ENCODE results near the gene LBR.

LBR gene

DNA sequence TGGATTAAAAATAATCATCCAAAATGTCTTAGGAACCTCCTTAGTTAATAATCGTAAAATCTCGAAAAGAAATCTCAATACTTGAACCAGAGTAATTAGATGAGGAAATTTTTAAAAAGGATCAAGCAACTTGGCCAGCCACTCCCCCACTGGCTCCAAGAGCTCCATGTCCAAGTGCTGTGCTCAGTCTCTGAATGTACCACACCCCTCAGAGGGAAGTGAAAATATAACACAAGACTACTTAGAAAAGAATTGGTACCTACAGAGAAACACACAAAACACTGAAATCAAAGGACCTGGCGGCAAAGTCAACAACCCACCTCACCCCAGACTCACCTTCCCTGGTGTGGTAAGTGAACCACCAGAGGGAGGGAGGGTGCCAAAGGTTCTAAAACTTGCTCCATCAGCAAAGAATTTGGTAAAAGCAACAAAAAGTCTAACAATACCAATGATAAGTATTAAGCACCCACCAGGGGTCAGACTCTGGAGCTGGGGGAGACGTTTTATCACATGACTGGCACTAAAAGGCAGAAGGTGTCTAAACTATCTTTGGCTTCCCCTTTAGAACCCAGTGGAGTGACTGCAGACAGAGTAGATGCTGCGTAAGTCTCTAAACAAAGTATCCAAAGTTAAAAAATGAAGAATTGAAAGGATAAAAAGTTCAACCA lies 14.0 kb downstream of the LBR start:
- Histone ChIP-seq H3K27ac (no peak overlapping the region), H3K4me3 (no peak overlapping the region)
- TF ChIP-seq, protein P1, sequence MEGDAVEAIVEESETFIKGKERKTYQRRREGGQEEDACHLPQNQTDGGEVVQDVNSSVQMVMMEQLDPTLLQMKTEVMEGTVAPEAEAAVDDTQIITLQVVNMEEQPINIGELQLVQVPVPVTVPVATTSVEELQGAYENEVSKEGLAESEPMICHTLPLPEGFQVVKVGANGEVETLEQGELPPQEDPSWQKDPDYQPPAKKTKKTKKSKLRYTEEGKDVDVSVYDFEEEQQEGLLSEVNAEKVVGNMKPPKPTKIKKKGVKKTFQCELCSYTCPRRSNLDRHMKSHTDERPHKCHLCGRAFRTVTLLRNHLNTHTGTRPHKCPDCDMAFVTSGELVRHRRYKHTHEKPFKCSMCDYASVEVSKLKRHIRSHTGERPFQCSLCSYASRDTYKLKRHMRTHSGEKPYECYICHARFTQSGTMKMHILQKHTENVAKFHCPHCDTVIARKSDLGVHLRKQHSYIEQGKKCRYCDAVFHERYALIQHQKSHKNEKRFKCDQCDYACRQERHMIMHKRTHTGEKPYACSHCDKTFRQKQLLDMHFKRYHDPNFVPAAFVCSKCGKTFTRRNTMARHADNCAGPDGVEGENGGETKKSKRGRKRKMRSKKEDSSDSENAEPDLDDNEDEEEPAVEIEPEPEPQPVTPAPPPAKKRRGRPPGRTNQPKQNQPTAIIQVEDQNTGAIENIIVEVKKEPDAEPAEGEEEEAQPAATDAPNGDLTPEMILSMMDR (IDR thresholded peaks at IDR 0.05): no peak
- DNase-seq (ENCODE audit: low spot score): no peak

DNA sequence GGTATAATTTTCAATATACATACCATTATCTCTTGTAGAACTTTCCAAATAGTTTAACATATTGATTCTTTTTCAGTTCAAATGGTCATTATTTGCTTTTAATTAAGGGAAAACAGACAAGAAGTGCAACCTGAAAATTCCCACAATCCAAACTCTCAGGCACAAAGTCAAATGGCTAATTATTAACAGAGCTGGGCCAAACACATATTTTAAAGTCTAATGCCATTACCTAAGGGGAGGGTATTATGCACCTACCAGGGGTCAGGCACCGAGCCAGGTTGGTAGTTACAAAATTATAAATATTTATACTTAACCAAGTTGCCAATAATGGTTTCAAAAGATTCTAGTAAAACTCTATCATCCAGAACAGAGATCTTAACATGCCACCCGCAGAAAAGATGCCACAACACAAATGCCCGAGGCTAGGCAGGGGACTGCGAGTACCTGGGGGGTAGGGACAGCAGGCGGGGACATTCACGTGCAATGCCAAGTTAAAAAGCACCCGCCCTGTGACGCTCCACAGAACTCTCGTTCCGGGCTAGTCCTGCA lies 15.0 kb downstream of the LBR start:
- H3K27ac ChIP-seq: no peak overlapping the region
- TF ChIP-seq, protein P1 (IDR thresholded peaks at IDR 0.05): no peak
- DNase-seq (ENCODE audit: low spot score): no peak
- no peak overlapping the region for H3K4me3 ChIP-seq

DNA sequence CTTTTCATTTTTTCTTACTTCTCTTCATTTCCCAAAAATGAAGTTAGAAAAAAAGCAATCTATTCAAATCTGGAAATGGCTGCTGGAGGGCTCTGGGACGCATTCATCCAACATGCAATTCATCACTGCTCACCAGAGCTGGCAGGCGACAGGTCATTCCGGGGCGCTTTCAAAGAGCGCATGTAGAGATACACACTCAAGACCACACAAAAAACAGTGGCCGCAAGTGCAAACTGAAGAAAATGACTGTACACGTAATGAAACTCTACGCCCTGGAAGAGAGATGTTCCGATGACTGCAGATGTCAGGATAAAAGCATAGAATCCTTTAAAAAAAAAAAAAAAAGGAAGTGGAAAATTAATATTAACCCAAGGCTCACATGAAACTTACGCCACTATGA lies 15.5 kb downstream of the LBR start:
- TF ChIP-seq, protein P1 (IDR thresholded peaks at IDR 0.05): no peak
- Histone ChIP-seq H3K4me3 (no peak overlapping the region), H3K27ac (no peak overlapping the region)
- no peak for DNase-seq (ENCODE audit: low spot score)

DNA sequence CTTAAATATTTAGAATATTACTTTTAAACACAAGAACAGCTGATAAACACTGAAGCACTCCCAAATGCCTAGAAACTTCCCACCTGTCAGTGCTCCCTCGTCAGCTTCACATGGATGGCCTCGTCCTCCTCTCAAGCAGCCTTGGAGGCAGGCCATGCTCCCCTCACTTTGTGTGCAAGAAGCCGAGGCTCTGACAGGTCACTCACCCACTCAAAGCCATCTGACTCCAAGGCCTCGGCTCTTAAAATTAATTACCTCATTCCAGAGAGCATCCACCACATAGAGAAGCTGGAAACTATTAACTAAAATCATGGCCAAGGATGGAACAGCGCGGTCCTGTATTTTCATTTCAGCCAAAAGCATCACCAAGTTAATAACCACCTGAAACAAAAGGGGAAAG lies 17.8 kb downstream of the LBR start:
- Histone ChIP-seq H3K4me3 (no peak overlapping the region), H3K27ac (no peak overlapping the region)
- no peak for DNase-seq (ENCODE audit: low spot score)
- TF ChIP-seq, protein P1 (IDR thresholded peaks at IDR 0.05): no peak

DNA sequence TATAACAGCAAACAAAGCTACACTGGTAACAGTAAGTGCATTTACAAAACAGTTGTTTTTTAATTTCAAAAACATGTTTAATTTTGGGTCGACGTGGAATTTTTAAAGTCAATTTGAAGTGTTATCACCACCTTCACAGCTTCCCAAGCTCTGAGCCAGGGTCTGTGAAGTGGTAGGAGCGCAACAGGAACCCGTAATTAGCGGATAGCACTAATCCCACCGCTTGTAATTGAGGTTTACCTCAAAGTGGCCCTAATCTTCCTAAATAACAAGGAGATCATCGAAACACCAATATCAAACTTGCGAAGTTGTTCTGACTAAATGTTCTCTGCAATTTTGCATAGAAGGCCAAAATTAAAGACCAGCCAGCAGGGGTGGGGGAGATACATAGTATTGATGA lies 18.8 kb downstream of the LBR start:
- Histone ChIP-seq H3K27ac (no peak overlapping the region), H3K4me3 (no peak overlapping the region)
- TF ChIP-seq, protein P1 (IDR thresholded peaks at IDR 0.05): no peak
- DNase-seq (ENCODE audit: low spot score): no peak

DNA sequence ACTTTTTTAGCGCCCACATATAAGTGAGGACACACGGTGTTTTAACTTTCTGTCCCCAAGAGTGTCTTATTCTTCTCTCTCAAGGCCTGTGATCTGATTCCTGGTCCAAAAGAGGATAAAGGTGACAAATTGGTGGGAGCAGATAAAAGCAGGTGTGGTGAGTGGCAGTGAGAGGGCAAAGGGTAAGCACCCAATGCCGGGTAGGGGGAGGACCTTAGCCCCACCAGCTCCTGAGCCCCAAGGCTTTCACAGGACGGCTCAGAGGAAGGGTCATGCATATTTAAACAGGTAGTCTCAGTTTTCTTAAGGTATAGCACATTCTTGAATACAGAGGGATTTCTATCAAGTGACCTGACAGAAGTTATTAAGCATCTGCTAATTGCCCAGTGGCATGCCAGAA lies 19.6 kb downstream of the LBR start:
- no peak overlapping the region for H3K27ac ChIP-seq
- DNase-seq (ENCODE audit: low spot score): no peak
- H3K4me3 ChIP-seq: no peak overlapping the region
- TF ChIP-seq, protein P1 (IDR thresholded peaks at IDR 0.05): no peak

DNA sequence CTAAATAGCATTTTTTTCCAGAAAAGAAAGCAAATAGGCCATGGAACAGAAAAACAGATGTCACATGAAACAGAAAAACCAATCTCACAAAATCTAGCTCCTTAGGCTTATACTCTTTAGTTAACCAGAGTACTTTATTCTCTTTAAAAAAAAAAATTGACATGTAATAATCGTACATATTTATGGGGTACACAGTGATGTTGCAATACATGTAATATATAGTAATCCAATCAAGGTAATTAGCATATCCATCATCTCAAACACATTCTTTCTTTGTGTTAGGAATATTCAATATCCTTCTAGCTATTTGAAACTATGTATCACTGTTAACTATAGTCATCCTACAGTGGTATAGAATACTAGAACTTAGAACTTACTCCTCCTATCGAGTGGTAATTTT lies 20.1 kb downstream of the LBR start:
- no peak for DNase-seq (ENCODE audit: low spot score)
- Histone ChIP-seq H3K4me3 (no peak overlapping the region), H3K27ac (no peak overlapping the region)
- TF ChIP-seq, protein P1 (IDR thresholded peaks at IDR 0.05): no peak

Measured in coronary artery (tissue), 2 donors.